HG02623 (cell line): ENCODE measurements around the gene PSD2.

Experiments
- ATAC-seq: cut with Tn5 transposase; IDR thresholded peaks from one replicate; pipeline ENCODE4 v1.9.1; 2021; ENCODE audit warnings: moderate library complexity; ENCODE audit not compliant: unreplicated experiment

The PSD2 gene

GRCh38 chr5:139810341-139811273 lies 15.0 kb downstream of the PSD2 start:
- no peak for ATAC-seq

- ATAC-seq: no peak
These were observed 15.6 kb downstream of the PSD2 start for GRCh38 chr5:139811274-139811607.

- ATAC-seq: no peak
These were observed 16.7 kb downstream of the PSD2 start for GRCh38 chr5:139812323-139812722.

- no peak for ATAC-seq
These were observed 17.5 kb downstream of the PSD2 start for GRCh38 chr5:139812836-139813805.

GRCh38 chr5:139814191-139814601 lies 18.6 kb downstream of the PSD2 start:
- no peak for ATAC-seq

GRCh38 chr5:139814704-139815280 lies 19.2 kb downstream of the PSD2 start:
- ATAC-seq: no peak

- no peak for ATAC-seq
These were observed 21.0 kb downstream of the PSD2 start for GRCh38 chr5:139816566-139816965.

- ATAC-seq: no peak
These were observed 21.8 kb downstream of the PSD2 start for GRCh38 chr5:139817362-139817761.

- no peak for ATAC-seq
These were observed 22.4 kb downstream of the PSD2 start for GRCh38 chr5:139817970-139818369.

GRCh38 chr5:139820130-139820529 lies 24.5 kb downstream of the PSD2 start:
- ATAC-seq: no peak

- ATAC-seq: no peak
These were observed 25.0 kb downstream of the PSD2 start for GRCh38 chr5:139820606-139821005.

- no peak for ATAC-seq
These were observed 26.4 kb downstream of the PSD2 start for GRCh38 chr5:139821806-139822552.

- ATAC-seq: no peak
These were observed 27.2 kb downstream of the PSD2 start for GRCh38 chr5:139822553-139823425.

GRCh38 chr5:139823757-139824355 lies 28.2 kb downstream of the PSD2 start:
- no peak for ATAC-seq

GRCh38 chr5:139825690-139826089 lies 30.1 kb downstream of the PSD2 start:
- no peak for ATAC-seq

GRCh38 chr5:139828207-139828895 lies 32.7 kb downstream of the PSD2 start:
- no peak for ATAC-seq

GRCh38 chr5:139829471-139829870 lies 33.9 kb downstream of the PSD2 start:
- no peak for ATAC-seq

- no peak for ATAC-seq
These were observed 36.0 kb downstream of the PSD2 start for GRCh38 chr5:139831624-139832023.

- ATAC-seq: no peak
These were observed 37.9 kb downstream of the PSD2 start for GRCh38 chr5:139833525-139833924.
